HG02884 (cell line): ENCODE measurements around the gene VRK1.
"Not testable (repeated sequence)": the region's sequence is repeated elsewhere in the genome, so short reads cannot be mapped to it uniquely, and the experiment has no call there.

Experiments used
- ATAC-seq: cut with Tn5 transposase; IDR thresholded peaks from one replicate; pipeline ENCODE4 v1.9.1; 2021; ENCODE audit warnings: mild to moderate bottlenecking, moderate library complexity; ENCODE audit not compliant: unreplicated experiment

Gene VRK1

GRCh38 chr14:96796851-96797581 lies at the start of gene VRK1:
Gene VRK1, plus strand, starts transcription at chr14:96797382. Its CDS starts 36,090 bp downstream, at chr14:96833472.
- peak; percentile 97 for ATAC-seq

GRCh38 chr14:96747608-96748007 lies 49.6 kb upstream of the VRK1 start:
- ATAC-seq: no peak

GRCh38 chr14:96748362-96748761 lies 48.8 kb upstream of the VRK1 start:
- ATAC-seq: no peak

GRCh38 chr14:96751505-96751904 lies 45.7 kb upstream of the VRK1 start:
- ATAC-seq: no peak

GRCh38 chr14:96752125-96752524 lies 45.1 kb upstream of the VRK1 start:
- ATAC-seq: no peak

- ATAC-seq: no peak
These were observed 44.6 kb upstream of the VRK1 start for GRCh38 chr14:96752594-96752993.

- ATAC-seq: no peak
These were observed 42.9 kb upstream of the VRK1 start for GRCh38 chr14:96754162-96754844.

GRCh38 chr14:96754845-96755184 lies 42.4 kb upstream of the VRK1 start:
- ATAC-seq: no peak

- no peak for ATAC-seq
These were observed 40.4 kb upstream of the VRK1 start for GRCh38 chr14:96756745-96757144.

- no peak for ATAC-seq
These were observed 39.7 kb upstream of the VRK1 start for GRCh38 chr14:96757456-96757855.

- ATAC-seq: no peak
These were observed 36.1 kb upstream of the VRK1 start for GRCh38 chr14:96761066-96761465.

- ATAC-seq: peak; percentile 100
These were observed 34.5 kb upstream of the VRK1 start for GRCh38 chr14:96762650-96763049.

GRCh38 chr14:96764012-96764411 lies 33.2 kb upstream of the VRK1 start:
- ATAC-seq: no peak

- ATAC-seq: not testable (repeated sequence)
These were observed 32.0 kb upstream of the VRK1 start for GRCh38 chr14:96765205-96765604.

GRCh38 chr14:96772929-96773328 lies 24.3 kb upstream of the VRK1 start:
- ATAC-seq: no peak

- no peak for ATAC-seq
These were observed 20.4 kb upstream of the VRK1 start for GRCh38 chr14:96776791-96777190.

- ATAC-seq: no peak
These were observed 16.7 kb upstream of the VRK1 start for GRCh38 chr14:96780500-96780899.

GRCh38 chr14:96781371-96781770 lies 15.8 kb upstream of the VRK1 start:
- no peak for ATAC-seq

GRCh38 chr14:96782436-96782835 lies 14.7 kb upstream of the VRK1 start:
- ATAC-seq: no peak

GRCh38 chr14:96783043-96783914 lies 13.9 kb upstream of the VRK1 start:
- ATAC-seq: no peak

- ATAC-seq: no peak
These were observed 13.3 kb upstream of the VRK1 start for GRCh38 chr14:96783915-96784224.

- no peak for ATAC-seq
These were observed 7.0 kb upstream of the VRK1 start for GRCh38 chr14:96790186-96790585.
